Measurements from ENCODE around the gene PTGER3. TPM values are rescaled to one million over a fixed set of nuclear protein-coding genes. Genes with fewer than 3 reads are reported as not detected.

Gene PTGER3
- total RNA-seq, 1 donor: 1.5 TPM

GRCh38 chr1:71043065-71043464 lies 4.6 kb downstream of the PTGER3 start:
- H3K4me3 ChIP-seq (ENCODE audit: low read depth, low read length): no peak overlapping the region
- DNase-seq (ENCODE audit: low read depth): no peak
- TF ChIP-seq CTCF (IDR thresholded peaks at IDR 0.05; ENCODE audit: insufficient read depth, low read length): no peak

DNA sequence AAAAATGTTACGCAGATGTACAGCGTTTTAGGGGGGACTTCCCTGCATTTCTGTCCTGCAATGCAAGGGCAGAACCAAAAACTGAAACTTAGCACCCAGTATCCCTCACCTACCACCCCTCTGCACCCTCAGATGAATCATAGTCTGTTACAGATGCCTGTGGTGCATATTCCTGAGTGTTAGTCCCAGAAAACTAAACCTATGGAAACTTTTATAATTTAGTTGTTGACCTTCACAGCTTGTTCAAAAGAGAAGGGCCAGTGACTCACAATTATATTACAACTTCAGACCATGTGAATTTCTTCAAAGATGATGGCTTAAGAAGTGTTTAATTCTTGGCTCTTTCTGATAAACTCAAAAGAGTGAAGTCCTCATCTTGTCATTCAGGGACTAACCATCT lies 5.8 kb downstream of the PTGER3 start:
- no peak overlapping the region for H3K4me3 ChIP-seq (ENCODE audit: low read depth, low read length)
- no peak for DNase-seq (ENCODE audit: low read depth)
- TF ChIP-seq CTCF (IDR thresholded peaks at IDR 0.05; ENCODE audit: insufficient read depth, low read length): no peak

GRCh38 chr1:71039661-71040262 lies 7.9 kb downstream of the PTGER3 start:
- TF ChIP-seq CTCF (IDR thresholded peaks at IDR 0.05; ENCODE audit: insufficient read depth, low read length): no peak
- no peak for DNase-seq (ENCODE audit: low read depth)
- H3K4me3 ChIP-seq (ENCODE audit: low read depth, low read length): no peak overlapping the region

DNA sequence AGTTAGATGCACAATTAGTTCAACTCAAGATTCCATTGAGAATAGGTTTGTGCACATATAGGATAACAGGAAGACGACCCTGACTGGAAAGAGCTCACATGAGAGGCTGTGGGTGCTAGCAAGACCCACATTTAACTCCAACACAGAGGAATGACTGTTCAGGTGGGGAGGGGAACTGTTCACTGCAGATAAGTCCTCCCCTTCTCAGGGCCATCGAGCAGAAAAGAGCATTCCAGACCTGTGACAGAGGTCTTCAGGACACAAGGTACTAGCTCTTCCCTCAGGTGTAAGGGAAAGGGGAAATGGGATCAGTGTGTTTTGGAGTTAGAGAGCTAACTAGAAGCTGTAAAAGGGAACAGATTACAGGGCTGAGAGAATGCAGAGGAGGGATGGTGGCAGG lies 8.7 kb downstream of the PTGER3 start:
- no peak overlapping the region for H3K4me3 ChIP-seq (ENCODE audit: low read depth, low read length)
- DNase-seq (ENCODE audit: low read depth): no peak
- no peak for TF ChIP-seq CTCF (IDR thresholded peaks at IDR 0.05; ENCODE audit: insufficient read depth, low read length)

DNA sequence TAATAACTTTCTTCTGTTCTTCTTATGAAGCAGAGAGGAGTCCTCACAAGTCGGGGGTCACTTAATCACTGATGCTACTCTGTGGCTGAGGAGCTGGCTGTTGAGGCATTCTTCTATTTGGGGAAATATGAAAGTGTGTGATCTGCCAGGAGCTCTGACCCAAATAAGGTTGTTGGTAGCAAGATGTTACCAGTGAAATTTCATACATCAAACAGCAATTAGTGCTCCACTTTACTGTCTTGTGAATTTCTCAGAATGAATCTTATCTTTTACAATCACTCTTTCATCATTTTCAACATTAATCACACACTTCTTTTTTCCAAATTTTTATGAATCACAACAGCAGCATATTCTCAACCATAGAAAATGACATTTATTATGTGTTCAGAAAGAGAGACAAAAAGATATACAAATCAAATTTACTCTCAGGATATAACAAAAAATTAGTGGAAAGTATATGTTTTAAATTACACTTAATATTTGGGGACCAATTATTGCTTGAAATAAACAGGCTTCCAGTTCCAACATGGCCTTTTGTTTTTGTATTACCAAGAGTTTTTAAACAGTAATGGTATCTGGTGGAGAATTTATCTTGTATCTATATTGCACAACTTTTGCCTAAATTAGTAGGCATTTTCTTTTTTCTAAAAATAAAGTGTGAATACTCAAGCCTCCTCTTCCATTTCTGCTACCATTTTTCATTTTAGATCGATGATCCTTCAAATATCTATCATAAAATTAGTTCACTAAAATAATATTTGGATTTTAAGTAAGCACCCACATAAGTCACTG lies 9.6 kb downstream of the PTGER3 start:
- DNase-seq (ENCODE audit: low read depth): no peak
- no peak for TF ChIP-seq CTCF (IDR thresholded peaks at IDR 0.05; ENCODE audit: insufficient read depth, low read length)
- no peak overlapping the region for H3K4me3 ChIP-seq (ENCODE audit: low read depth, low read length)

GRCh38 chr1:71037066-71037465 lies 10.6 kb downstream of the PTGER3 start:
- no peak overlapping the region for H3K4me3 ChIP-seq (ENCODE audit: low read depth, low read length)
- DNase-seq (ENCODE audit: low read depth): no peak
- TF ChIP-seq CTCF (IDR thresholded peaks at IDR 0.05; ENCODE audit: insufficient read depth, low read length): no peak

Measured in fibroblast of the aortic adventitia (primary cell).